Measurements from ENCODE around the gene MED15. TPM values are rescaled to one million over a fixed set of nuclear protein-coding genes. Genes with fewer than 3 reads are reported as not detected.

MED15 gene
- total and polyA plus RNA-seq, 2 of the 4 experiments (the other 2 are of a cell fraction) = 19.0 to 68.8 TPM

- Histone ChIP-seq H3K23ac (ENCODE audit: low read depth, low read length) (no peak overlapping the region), H3K79me1 (ENCODE audit: low read depth in 1 of 2, low read length in 2 of 2) (peaks cover 42 to 95% of the 10 kb centered on the region in 2 experiments), H2BK120ac (ENCODE audit: low read depth, low read length) (0 out of 2 replicates have a peak overlapping the region, but pooled peaks have one; percentile 32), H3K56ac (ENCODE audit: extremely low read depth, insufficient read depth, low read length) (no peak overlapping the region), H4K91ac (ENCODE audit: insufficient read depth, low read depth, low read length) (no peak overlapping the region), H2BK15ac (ENCODE audit: low read depth, low read length) (no peak overlapping the region), H3K4me1 (ENCODE audit: control insufficient read depth, insufficient read depth, low read length) (peaks cover 49% of the 10 kb centered on the region), H3K18ac (ENCODE audit: low read depth, low read length) (no peak overlapping the region), H2AFZ (replicated peaks; ENCODE audit: low read length, poor library complexity) (peak overlapping the region; percentile 9), H2AK9ac (replicated peaks; ENCODE audit: low read depth, low read length, poor library complexity) (no peak overlapping the region), H3K4me2 (ENCODE audit: low read depth, low read length) (no peak overlapping the region), H4K5ac (ENCODE audit: low read depth, low read length) (no peak overlapping the region), H3K9ac (ENCODE audit: low read depth, low read length) (no peak overlapping the region), H3K4me3 (ENCODE audit: insufficient read depth, low read depth, low read length) (no peak overlapping the region), H2BK20ac (ENCODE audit: low read depth, low read length) (no peak overlapping the region), H4K20me1 (ENCODE audit: insufficient read depth, low read length) (peaks cover 84% of the 10 kb centered on the region), H4K8ac (ENCODE audit: low read depth in 2 of 2, low read length in 2 of 2) (peak overlapping the region in 1 of 2 experiments; percentile 8; a peak in 1 of 4 replicates), H3K9me1 (ENCODE audit: insufficient read depth, low read length) (peaks cover 55% of the 10 kb centered on the region), H2BK5ac (ENCODE audit: low read depth, low read length, poor library complexity, severe bottlenecking) (peak overlapping the region; percentile 22), H3K27me3 (ENCODE audit: control insufficient read depth, insufficient read depth, low read length) (no peaks in the 10 kb centered on the region), H3K36me3 (ENCODE audit: control insufficient read depth, insufficient read depth, low read length) (peaks cover 57% of the 10 kb centered on the region), H3K27ac (ENCODE audit: insufficient read depth, low read length) (peak overlapping the region; percentile 36; the same call in 1 of the 2 replicates), H3K9me3 (ENCODE audit: control insufficient read depth, insufficient read depth, low read length) (no peaks in the 10 kb centered on the region), H3K14ac (replicated peaks; ENCODE audit: low read depth, low read length) (no peak overlapping the region), H2AK5ac (ENCODE audit: low read depth, low read length) (peak overlapping the region; percentile 59; the same call in 1 of the 2 replicates), H3K4ac (ENCODE audit: low read depth, low read length) (0 out of 2 replicates have a peak overlapping the region, but pooled peaks have one; percentile 20)
- BruUV-seq (replicated peaks) = no TSS peak
- in situ Hi-C loops (cut with MboI; ENCODE audit: low sequenced_read_pairs) (no loop called here), dilution Hi-C loops (cut with HindIII; ENCODE audit: low sequenced_read_pairs, unreplicated experiment) (no loop called here), intact Hi-C loops (cut with micrococcal nuclease) (loop anchor here (5.0 kb wide), 1 partner anchor 47 kb away; the partner anchor contains the start of gene MED15)
- DNase-seq = no peak
- CTCF ChIA-PET = interaction anchor here (1.0 to 1.5 kb wide), 2 partner anchors 11 to 15 kb away, joined by 3 to 16 read pairs; no protein-coding TSS in a partner anchor
- WGBS, 2 experiments (ENCODE audit: extremely low coverage in 2 of 2, insufficient read length in 1 of 2) = 94% methylated on average over 6 of the region's 8 CpGs; no CpG with 5 or more reads in 1 of the 2 experiments
- no peak for ATAC-seq (ENCODE audit: low read depth)
- POLR2A ChIA-PET (ENCODE audit: unreplicated experiment) = no interaction called here
- TF ChIP-seq BHLHE40 (IDR thresholded peaks at IDR 0.05; ENCODE audit: low read depth, low read length) (no peak), CHD1 (IDR thresholded peaks at IDR 0.05; ENCODE audit: low read depth, low read length) (no peak), RCOR1 (IDR thresholded peaks at IDR 0.05; ENCODE audit: insufficient replicate concordance, low read length) (no peak), ELK1 (IDR thresholded peaks at IDR 0.05; ENCODE audit: borderline replicate concordance, low read depth, low read length) (no peak), SMC3 (IDR thresholded peaks at IDR 0.05; ENCODE audit: low read depth, low read length) (no peak), RFX5 (IDR thresholded peaks at IDR 0.05; ENCODE audit: low read depth, low read length) (no peak), FOS (IDR thresholded peaks at IDR 0.05; ENCODE audit: low read depth, low read length) (no peak), CTCF (conservative IDR thresholded peaks at IDR 0.05; ENCODE audit: low read depth, low read length) (no peak), USF2 (IDR thresholded peaks at IDR 0.05; ENCODE audit: low read depth, low read length) (no peak), MAFK (IDR thresholded peaks at IDR 0.05; ENCODE audit: low read depth, low read length) (no peak), NFE2L2 (IDR thresholded peaks at IDR 0.05; ENCODE audit: low read depth, low read length) (no peak), MAZ (IDR thresholded peaks at IDR 0.05; ENCODE audit: borderline replicate concordance, low read depth, low read length) (no peak), POLR2A (IDR thresholded peaks at IDR 0.05; ENCODE audit: low read depth, low read length) (no peak), MXI1 (IDR thresholded peaks at IDR 0.05; ENCODE audit: borderline replicate concordance, low read depth, low read length) (no peak)
Measured at GRCh38 chr22:20553947-20554741, 46.7 kb downstream of the MED15 start.

Measured in IMR-90 (cell line).